HG02678 (cell line): Measurements from ENCODE around the gene COL1A1.

ENCODE experiments used
- ATAC-seq: cut with Tn5 transposase; IDR thresholded peaks from one replicate; pipeline ENCODE4 v1.9.1; 2021; ENCODE audit warnings: mild to moderate bottlenecking, moderate library complexity; ENCODE audit not compliant: unreplicated experiment

Gene COL1A1

DNA sequence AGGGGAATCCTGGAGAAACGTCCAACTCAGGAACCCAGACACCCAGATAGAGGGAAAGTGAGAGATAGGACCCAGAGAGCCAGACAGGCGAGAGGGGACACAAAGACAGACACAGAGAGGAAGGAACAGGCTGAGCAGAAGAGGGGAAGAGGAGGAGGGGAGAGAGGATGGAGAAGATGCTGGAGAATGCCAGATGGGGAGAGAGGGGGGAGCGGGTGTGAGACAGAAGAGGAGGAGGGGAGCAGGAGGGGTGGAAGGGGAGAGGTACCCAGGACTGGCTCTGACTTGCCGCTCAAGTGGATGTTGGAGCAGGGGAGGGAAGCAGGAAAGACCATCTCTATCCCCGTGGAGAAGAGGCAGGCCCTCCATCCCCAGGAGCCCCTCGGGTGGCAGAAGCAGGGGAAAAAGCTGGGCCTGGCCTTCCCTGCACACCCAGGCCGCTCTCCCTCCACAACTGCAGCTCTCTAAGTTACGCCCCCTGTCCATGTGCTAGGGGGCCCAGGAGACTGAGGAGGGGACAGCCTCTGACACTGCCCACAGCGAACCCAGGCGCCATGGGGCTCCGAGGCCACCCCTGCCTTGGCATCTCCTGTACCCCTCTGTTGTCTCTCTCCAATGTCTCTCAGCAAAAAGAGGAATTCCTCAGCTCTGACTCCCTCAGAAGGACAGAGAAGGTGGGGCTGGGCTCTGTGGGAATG lies 55.8 kb downstream of the COL1A1 start:
- ATAC-seq: no peak

DNA sequence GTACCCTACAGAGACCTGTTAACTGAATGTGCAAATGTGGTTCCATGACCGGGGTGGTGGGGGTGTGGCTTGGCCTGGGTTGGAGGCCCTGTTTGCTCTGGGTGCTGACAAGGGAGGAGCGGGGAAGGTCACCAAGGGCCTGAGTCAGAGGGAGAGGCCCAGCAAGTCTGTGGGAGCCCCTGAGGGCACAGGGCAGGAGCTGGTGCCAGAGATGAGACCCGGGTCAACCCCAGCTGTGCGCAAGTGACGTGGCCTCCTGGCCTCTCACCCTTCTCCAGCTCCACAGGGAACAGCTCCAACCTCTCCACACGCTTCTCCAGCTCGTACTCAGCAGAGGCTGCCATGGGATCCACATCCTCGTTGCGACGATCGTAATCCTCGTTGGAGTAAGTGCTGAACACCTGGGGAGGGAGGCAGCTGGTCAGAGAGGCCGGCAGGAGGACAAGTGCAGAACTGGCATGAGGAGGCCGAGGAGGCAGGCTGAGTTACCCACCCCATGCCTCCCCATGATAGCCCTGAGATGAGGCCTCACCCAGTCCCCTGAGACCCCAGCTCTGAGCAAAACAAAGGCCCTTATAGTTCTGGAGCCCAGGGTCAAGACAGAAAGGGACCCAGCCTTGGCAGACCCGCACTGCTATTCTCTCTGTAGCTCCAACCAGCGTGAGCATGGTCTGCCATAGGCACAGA lies 56.4 kb downstream of the COL1A1 start:
- ATAC-seq: no peak

DNA sequence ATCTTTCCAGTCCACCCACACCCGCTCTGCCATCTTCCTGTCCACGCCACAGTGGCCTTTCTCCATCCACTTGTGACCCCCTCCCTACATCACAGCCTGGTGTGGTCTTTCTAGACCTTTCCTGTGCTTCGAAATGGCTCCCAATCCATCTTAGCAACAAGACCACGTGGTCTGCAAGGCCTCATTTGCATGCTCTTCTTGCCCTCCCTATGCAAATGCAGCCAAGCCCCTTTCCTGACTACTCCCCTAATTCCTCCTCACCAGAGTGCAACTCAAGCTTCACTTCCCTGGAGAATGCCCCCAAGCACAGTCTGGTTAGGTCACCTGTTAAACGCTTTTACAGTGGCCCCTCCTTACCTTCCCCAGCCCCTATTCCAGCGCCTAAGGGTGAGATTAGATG lies 57.1 kb downstream of the COL1A1 start:
- no peak for ATAC-seq

DNA sequence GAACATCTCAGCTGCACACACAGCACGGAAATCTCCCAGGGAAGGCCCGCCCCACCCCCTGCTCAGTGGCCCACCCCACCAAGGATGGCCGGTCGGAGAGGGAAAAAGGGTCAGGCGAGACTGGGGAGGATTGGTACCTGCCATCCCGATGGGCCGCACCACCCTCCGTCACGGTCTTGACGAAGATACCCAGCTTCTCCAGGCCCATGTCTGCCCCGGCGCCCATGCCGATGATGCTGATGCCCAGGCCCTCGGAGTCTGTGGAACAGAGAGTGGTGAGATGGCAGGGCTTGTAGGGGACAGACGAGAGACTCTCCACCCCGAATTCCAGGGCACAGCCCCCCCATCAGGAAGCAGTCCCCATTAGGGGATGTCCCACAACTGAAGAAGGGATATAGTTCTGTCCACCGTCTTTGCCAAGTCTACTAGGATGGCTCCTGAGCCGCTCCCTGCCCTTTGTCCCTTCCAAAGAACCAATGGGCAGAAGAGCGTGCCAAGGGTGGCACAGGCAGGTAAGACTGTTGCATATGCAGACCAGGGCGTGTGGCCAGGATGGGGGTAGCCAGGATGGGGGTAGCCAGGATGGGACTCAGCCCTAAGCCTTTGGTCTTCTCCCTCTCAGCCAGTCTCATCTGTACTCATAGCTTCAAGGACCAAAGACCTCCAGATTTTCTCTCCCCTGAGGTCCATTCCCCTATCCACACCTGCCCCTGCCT lies 57.8 kb downstream of the COL1A1 start:
- ATAC-seq: no peak

DNA sequence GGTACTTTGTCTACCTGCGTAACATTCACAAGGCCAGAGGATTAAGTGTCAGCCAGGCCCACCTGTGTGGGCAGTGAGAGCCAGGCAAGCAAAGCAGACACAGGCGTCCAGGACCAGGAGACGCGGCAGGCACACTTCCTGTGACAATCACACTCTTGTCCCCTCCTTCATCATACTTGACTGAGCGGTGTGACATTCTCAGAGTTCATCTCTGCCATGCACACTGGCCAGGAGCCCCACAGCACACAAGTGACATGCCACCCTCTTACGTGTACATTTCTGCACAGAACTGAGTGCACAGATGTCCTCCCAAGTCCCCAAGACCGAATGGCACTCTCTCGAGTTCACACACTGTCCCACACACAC lies 59.7 kb downstream of the COL1A1 start:
- no peak for ATAC-seq

DNA sequence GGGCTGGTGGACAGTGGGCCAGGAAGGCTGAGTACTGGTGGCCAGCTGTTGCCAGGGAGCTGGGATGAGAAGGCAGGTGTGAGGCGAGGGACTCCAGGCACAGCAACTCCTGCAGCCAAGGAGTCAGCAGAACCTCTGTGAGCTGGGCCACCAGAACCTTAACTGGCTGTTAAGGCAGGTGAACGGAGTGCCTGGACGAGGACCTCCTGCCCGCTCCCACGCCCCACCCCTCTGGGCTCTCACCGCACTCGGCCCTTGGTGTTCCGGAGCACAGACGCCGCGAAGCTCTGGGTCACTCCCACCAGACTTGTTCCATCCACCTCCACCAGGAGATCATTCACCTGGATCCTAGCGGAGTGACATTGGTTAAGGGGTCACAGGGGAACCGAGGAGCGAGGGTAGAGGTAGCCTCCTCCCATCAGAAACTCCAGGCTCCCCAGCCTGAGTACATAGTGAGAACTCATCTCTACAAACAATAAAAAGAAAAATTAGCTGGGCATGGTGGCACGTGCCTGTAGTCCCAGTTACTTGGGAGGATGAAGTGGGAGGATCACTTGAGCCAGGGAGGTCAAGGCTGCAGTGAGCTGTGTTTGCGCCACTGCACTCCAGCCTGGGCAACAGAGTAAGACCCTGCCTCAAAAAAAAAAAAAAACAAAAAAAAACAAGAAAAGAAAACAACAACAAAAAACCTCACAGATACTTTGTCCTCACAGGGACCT lies 60.2 kb downstream of the COL1A1 start:
- no peak for ATAC-seq

DNA sequence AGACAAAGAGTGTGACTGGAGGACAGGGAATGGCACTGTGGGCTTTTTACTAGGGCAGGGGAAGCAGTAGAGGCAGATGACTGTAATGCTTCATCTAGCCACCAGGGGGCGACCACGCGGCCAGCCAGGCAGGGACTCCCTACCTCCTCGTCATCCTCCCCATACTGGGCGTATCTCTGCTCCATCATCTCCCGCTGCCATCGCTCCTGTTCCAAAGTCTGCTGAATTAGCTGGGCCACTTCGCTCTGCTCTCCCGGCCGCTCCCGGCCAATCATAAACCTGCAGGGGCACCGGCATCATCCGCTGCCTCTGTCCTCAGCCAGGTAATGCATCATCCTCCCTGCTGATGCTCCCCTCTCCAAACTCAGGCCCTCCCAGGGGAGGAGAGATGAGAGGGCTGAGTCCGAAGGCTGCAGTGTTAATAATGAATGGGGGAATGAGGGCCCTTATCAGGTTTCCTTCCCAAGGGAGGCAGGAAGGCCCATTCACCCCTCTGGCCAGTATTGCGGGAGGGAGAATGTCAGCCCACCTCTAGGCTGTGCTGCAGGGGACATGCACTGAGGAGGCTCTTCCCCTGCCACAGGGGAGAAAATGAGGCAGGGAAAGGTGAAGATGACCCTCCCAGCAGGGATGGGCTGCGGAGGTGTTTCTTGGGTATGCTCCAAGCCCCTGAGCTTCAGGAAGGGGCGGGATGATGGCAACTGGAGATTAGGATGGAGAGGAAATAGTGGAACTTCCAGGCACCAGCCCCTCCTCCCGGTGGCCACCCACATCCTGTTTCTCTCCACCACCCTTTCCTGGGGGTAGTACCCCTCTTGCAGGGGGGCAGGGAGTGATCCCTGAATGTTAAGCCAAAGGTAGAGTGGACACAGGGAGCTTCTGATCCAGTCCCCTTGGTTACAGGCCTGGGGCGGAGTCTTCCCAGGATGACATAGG lies 61.2 kb downstream of the COL1A1 start:
- ATAC-seq: peak; percentile 69

DNA sequence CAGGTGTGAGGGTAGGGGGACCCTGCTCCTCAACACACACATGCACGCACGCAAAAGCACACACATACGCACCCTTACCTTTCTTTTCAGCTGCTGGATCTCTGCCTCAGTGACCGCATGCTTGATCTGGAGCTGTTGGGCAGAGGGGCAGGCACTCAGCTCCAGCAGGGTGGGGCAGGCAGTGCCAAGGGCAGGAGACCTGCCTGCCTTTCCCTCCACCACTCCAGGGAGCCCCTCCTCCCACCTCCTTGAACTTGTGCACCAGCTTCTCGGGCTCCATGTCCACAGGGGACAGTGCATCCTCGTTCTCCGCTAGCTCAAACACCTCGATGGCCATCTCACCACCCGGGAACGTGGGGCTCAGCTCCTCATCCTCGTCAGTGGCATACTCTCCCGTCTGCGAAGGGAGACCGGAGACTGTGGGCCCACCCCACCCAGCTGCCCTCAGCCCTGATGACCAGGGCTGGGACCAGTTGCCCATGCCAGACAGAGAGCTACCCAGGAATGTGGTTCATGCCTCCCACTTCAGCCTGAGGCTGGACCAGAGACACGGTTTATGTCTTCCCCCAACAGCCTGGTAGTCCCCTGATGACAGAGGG lies 62.1 kb downstream of the COL1A1 start:
- no peak for ATAC-seq

DNA sequence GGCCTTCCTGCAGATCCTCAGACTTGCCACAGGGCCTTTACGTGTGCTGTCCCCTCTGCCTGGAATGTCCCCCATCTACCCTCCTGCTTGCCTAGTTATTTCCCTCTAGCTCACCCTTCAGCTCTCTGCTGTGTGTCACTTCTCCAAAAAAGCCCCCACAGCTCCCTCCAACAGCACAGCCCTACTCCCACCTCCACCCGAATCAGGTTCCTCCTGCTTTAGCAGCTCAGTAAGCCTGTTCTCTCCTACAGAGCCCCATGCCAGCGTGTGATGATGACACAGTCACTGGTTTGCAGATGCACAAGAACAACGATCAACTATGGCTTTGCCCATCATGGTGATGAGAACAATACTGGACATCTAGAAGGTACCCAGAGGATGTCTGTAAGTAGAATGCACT lies 64.4 kb downstream of the COL1A1 start:
- no peak for ATAC-seq

DNA sequence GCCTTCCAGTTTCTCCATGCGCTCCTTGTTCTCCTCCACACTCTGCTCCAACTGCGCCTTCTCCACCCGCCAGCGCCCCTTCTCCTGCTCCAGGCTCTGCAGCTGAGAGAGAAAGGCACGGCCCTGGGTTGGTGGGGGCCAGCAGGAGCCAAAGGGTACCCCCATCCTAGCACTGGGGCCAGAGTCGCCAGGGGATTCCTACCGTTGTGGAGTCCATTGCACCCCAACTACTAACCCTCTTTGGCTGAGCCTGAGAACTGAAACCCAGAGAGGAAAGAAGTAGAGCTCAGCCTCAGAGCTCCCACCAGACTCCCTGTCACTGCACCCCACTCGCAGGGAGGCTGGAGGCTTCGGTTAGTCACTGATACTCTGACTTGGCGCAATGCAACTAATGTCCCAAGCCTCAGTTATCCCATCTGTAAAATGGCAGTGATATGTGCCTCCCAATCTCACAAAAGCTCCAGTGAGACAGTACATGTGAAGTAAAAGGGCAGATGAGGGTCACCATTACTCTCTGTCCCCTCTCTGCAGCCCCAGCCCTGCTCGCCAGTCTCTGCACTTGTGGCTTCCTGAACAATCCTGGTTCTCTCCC lies 65.2 kb downstream of the COL1A1 start:
- ATAC-seq: no peak

DNA sequence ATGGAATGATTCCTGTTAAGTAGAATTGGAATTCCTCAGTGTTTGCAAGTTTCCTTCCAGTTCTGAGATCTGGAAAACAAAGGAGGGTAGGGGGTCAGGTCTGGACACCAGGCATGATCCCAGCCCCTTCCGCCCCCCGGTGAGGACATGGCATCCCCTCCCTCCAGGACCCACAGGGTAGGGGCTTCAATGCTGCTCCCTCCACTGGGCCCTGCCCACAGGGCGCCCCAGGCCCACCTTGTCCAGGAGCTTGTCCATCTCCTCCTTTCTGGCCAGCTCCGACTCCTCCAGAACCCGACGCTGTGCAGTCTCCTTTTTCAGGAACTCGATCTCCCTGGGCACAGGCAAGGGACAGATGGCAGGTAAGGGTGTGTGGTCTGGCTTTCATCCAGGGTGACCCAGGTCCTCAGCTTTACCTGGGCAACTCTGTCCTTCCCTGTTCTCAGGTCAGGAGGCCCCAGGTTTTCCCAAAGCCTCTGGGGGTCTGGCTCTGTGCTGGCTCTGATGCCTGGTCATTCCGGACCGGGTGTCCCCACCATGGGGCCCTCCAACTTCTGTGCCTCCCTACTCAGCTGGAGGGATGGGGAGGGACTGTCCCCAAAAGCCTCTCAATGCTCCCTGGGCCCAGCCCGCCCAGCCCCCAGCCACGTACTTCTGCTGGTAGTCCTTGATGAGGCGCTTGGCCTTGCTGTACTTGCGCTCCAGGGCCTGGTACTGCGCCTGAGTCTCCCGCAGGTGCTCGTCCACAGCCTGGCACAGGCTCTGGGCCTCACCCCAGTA lies 65.9 kb downstream of the COL1A1 start:
- ATAC-seq: no peak

DNA sequence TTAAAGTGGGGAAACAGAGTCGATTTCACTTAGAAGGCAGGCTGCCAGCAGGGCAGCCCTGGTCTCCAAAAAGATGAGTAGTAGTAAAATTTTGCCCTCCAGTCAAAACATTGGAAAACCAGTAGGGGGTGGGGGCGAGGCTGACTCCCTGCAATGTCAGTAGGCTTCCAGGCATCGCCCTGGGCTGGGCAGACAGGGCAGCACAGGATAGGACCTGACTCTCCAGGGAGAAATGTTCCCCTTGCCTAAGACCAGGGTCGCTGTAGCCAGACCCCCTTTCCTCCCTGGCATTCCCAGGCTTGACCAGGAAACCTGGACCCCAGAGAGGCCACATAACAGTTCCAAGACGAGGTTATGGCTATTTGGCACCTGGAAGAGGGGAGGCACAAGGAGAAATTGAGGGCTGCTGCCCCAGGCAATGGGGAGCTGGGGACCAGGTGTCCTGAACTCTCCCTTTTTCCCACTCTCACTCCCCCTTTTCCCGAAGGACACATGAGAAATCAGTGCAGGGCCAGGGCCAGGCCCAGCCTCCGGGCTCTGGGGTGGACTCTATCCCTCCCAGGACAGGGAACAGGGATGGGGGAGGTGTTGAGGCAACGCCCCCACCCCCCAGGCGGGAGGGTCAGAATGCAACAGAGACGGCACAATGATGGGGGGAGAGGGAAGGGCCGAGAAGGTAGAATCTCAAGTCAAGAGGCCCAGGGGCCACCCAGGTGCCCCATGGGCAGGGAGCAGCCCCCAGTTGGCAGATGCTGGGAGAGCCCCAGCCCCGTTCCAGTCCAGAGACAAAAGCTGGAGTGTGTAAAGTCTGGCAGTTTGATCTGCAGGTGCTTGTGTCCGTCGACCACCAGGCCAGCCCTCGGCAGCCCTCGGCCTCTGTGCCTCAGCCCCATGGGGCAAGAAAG lies 67.0 kb downstream of the COL1A1 start:
- ATAC-seq: no peak

DNA sequence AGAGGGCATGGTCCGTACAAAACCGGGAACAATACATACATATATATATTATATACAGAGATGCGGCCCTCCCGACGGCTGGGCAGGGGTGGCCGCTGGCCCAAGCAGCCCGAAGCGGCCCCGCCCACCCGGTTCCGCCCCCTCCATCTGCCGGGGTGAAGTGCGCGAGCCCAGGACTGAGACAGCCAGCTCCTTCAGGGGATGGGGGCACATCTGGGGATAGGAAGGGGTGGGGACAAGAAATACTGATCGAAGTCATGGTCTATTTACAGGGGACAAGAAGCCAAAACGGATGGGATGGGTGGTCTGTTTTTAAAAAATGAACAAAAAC lies 67.7 kb downstream of the COL1A1 start:
- ATAC-seq: no peak
